GM21528 (cell line): ENCODE results near the gene SUPT16H.
"Not testable (repeated sequence)": the region's sequence is repeated elsewhere in the genome, so short reads cannot be mapped to it uniquely, and the experiment has no call there.

Experiments
- ATAC-seq: cut with Tn5 transposase; IDR thresholded peaks from one replicate; pipeline ENCODE4 v1.9.1; 2021; ENCODE audit warnings: mild to moderate bottlenecking, moderate library complexity; ENCODE audit not compliant: unreplicated experiment, low FRiP score

SUPT16H gene

DNA sequence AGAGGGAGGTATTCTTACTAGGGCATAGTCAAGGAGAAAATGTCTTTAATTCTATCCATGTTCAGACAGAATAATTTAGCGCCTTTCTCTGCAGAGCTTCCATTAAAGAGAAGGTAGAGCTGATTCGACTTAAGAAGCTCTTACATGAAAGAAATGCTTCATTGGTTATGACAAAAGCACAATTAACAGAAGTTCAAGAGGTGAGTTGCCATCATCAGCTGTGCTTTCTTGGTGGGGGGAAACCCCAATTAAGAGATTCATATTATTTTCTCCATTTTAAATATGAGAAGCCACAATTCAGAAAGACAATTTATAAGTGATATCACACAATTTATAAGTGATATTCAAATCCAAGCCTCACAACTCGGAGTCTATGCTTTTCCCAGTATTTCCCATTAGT, 76.2 kb downstream of the SUPT16H start:
- no peak for ATAC-seq

DNA sequence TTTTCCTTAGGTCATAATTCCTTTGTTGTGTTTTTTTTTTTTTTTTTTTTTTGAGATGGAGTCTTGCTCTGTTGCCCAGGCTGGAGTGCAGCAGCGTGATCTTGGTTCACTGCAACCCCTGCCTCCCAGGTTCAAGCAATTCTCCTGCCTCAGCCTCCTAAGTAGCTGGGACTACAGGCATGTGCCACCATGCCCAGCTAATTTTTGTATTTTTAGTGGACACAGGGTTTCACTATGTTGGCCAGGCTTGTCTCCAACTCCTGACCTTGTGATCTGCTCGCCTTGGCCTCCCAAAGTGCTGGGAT, 81.0 kb downstream of the SUPT16H start:
- not testable (repeated sequence) for ATAC-seq

DNA sequence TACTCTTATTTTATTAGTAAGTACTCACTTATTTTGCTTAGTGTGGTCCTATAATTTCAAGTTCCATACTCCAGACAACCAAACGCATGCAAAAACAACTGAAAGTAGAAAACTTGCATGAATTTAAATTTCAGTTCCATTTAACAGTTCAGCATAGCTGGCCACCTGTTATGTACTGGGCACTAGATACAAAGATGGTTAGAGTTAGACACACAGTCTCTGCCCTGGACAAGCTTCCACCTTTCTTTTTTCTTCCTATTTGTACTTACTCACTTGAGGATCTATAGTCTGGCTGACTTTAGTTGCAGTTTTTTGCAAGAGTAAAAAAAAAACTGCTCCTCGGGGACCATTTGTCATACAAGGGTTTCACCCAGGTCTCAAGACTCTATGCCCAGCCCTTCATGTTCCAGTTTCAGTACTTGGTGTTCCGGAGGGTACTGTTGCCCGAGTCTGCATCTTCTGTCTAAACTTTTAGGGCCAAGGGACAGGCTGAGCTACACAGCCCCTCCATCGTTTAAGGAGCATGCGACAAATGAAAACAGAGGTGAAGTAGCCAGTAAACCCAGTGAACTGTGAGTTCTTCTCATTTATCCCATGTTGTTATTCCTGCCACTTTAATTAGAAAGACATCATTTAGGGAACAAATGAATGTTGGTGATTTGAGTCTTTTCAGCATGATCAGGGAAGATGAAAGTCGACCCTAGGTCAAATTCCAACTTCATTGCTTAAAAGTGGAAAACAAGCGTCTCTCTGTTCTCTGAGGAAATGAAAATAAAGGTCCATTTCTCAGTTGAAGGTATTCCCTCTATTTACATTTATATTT, 81.6 kb downstream of the SUPT16H start:
- ATAC-seq, result no peak
